Measurements from ENCODE around the gene BANP.

DNA sequence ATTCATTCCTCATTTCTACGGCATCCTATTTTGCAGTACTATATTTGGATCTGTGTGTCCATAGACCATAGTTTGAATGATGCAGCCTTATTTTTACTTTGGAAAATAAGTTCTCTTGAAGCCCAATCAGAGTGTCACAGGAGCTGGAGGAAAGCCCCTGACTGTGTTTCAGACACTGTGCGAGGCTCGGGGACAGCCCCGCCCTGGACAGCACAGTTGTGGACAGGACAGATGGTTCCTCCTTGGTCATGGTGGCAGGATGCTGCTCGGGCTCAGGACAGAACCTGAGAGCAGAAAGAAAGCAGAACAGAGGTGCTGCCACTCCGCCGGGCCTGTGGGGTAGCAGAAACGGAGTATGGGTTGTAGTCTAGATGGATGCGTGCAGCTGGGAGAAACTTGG lies 22.9 kb downstream of the BANP start:
- TF ChIP-seq EZH2phosphoT487 (IDR thresholded peaks at IDR 0.05; ENCODE audit: borderline replicate concordance, low read depth), result no peak
- TF ChIP-seq POLR2AphosphoS5 (IDR thresholded peaks at IDR 0.05; ENCODE audit: low read depth, low read length), result no peak
- TF ChIP-seq, protein P1, sequence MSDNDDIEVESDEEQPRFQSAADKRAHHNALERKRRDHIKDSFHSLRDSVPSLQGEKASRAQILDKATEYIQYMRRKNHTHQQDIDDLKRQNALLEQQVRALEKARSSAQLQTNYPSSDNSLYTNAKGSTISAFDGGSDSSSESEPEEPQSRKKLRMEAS (IDR thresholded peaks at IDR 0.05; ENCODE audit: low read depth), result no peak
- TF ChIP-seq EP300 (IDR thresholded peaks at IDR 0.05; ENCODE audit: borderline replicate concordance in 1 of 2, low read depth in 1 of 2, low read length in 1 of 2), result no peak
- TF ChIP-seq, protein P2, sequence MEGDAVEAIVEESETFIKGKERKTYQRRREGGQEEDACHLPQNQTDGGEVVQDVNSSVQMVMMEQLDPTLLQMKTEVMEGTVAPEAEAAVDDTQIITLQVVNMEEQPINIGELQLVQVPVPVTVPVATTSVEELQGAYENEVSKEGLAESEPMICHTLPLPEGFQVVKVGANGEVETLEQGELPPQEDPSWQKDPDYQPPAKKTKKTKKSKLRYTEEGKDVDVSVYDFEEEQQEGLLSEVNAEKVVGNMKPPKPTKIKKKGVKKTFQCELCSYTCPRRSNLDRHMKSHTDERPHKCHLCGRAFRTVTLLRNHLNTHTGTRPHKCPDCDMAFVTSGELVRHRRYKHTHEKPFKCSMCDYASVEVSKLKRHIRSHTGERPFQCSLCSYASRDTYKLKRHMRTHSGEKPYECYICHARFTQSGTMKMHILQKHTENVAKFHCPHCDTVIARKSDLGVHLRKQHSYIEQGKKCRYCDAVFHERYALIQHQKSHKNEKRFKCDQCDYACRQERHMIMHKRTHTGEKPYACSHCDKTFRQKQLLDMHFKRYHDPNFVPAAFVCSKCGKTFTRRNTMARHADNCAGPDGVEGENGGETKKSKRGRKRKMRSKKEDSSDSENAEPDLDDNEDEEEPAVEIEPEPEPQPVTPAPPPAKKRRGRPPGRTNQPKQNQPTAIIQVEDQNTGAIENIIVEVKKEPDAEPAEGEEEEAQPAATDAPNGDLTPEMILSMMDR (IDR thresholded peaks at IDR 0.05), result no peak
- TF ChIP-seq FOXJ3 (CRISPR knock-in tag; IDR thresholded peaks at IDR 0.05), result no peak
- TF ChIP-seq GABPA (IDR thresholded peaks at IDR 0.05; ENCODE audit: low read depth), result no peak
- no peak for TF ChIP-seq SMC3 (IDR thresholded peaks at IDR 0.05; ENCODE audit: low read depth, low read length)
- TF ChIP-seq ZBTB33 (IDR thresholded peaks at IDR 0.05; ENCODE audit: borderline replicate concordance, low read depth), result no peak
- TF ChIP-seq JUND (IDR thresholded peaks at IDR 0.05), result no peak
- TF ChIP-seq ELF1 (IDR thresholded peaks at IDR 0.05), result no peak
- TF ChIP-seq NRF1 (IDR thresholded peaks at IDR 0.05; ENCODE audit: low read depth, low read length), result no peak
- TF ChIP-seq MXI1 (IDR thresholded peaks at IDR 0.05; ENCODE audit: low read depth, low read length), result no peak
